ENCODE measurements around the gene TMEM60. TPM values are rescaled to one million over a fixed set of nuclear protein-coding genes. Genes with fewer than 3 reads are reported as not detected.
"Not testable (repeated sequence)": the region's sequence is repeated elsewhere in the genome, so short reads cannot be mapped to it uniquely, and the experiment has no call there.

The TMEM60 gene
- total and polyA plus RNA-seq, 2 of the 8 experiments (the other 6 are each of a cell fraction or from before 2014, with no cell fraction given): 22.1 to 29.2 TPM

DNA sequence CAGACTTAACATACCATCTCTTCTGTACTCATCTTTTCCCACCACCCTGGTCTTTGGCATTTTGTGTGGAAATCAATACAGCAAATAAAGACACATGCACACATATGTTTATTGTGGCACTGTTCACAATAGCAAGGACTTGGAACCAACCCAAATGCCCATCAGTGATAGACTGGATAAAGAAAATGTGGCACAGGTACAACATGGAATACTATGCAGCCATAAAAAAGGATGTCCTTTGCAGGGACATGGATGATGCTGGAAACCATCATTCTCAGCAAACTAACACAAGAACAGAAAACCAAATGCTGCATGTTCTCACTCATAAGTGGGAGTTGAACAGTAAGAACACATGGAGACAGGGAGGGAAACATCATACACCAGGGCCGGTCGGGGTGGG, 38.2 kb upstream of the TMEM60 start:
- CTCF ChIA-PET (ENCODE audit: partially characterized antibody); H4K91ac ChIP-seq (replicated peaks; ENCODE audit: insufficient read length, low read length); H3K18ac ChIP-seq (ENCODE audit: extremely low read depth, low read length); H3K27me3 ChIP-seq (replicated peaks in 1 of 4; ENCODE audit: control insufficient read depth in 3 of 4, extremely low read depth in 1 of 4, insufficient read depth in 3 of 4, low read length in 3 of 4); H2BK120ac ChIP-seq (replicated peaks; ENCODE audit: low read depth, low read length); H3K36me3 ChIP-seq (ENCODE audit: control insufficient read depth in 2 of 4, insufficient read depth in 4 of 4, low read length in 3 of 4); H4K20me1 ChIP-seq (replicated peaks in 1 of 2; ENCODE audit: control insufficient read depth in 1 of 2, insufficient read depth in 2 of 2, low read length in 2 of 2); POLR2A ChIA-PET (ENCODE audit: partially characterized antibody); DNase-seq (ENCODE audit: low read depth in 1 of 2, low spot score in 2 of 2); H3K4me3 ChIP-seq (ENCODE audit: extremely low read depth in 1 of 4, insufficient read depth in 2 of 4, low read depth in 3 of 4, low read length in 4 of 4); H4K8ac ChIP-seq (ENCODE audit: extremely low read depth, insufficient read depth, low read length); H3K14ac ChIP-seq (ENCODE audit: insufficient read length); H3K27ac ChIP-seq (ENCODE audit: low read depth, low read length); H3K4me2 ChIP-seq (ENCODE audit: insufficient read depth in 1 of 2, low read depth in 2 of 2, low read length in 2 of 2); FAIRE-seq; H2BK15ac ChIP-seq (ENCODE audit: low read length); H2AFZ ChIP-seq (ENCODE audit: low read length); H3K9ac ChIP-seq (replicated peaks in 1 of 4; ENCODE audit: extremely low read depth in 1 of 4, low read depth in 3 of 4, low read length in 3 of 4); H3K9me3 ChIP-seq (ENCODE audit: insufficient read depth in 2 of 2, low read depth in 1 of 2, low read length in 1 of 2); H4K5ac ChIP-seq (ENCODE audit: insufficient read length, low read depth, low read length); H2BK20ac ChIP-seq (ENCODE audit: low read length); H2BK5ac ChIP-seq (ENCODE audit: low read depth, low read length); H3K4me1 ChIP-seq (replicated peaks in 1 of 4; ENCODE audit: control insufficient read depth in 3 of 4, insufficient read depth in 4 of 4, low read length in 3 of 4); H2BK12ac ChIP-seq (ENCODE audit: low read depth, low read length); H3K79me1 ChIP-seq (ENCODE audit: low read depth, low read length); H3K79me2 ChIP-seq (ENCODE audit: control insufficient read depth in 1 of 2, insufficient read depth in 2 of 2, low read length in 2 of 2); H3K56ac ChIP-seq (replicated peaks; ENCODE audit: insufficient read length, low read depth, low read length); H2AK5ac ChIP-seq (ENCODE audit: low read depth, low read length); H3K23ac ChIP-seq (ENCODE audit: insufficient read length); H3K23me2 ChIP-seq (ENCODE audit: low read depth, low read length); H3K4ac ChIP-seq (replicated peaks; ENCODE audit: insufficient read length, low read depth, low read length): not testable (repeated sequence)
- 96% methylated on average over 2 of the region's 2 CpGs; no CpG with 5 or more reads in 1 of the 2 experiments for WGBS, 2 experiments (ENCODE audit: extremely low coverage in 1 of 2, insufficient coverage in 1 of 2, insufficient read length in 1 of 2, insufficient replicate concordance in 2 of 2, low coverage in 1 of 2, low lambda C conversion rate in 2 of 2, missing lambda C conversion rate in 1 of 2)
